ENCODE measurements around the gene RASGRP4.

- TF ChIP-seq CTCF (IDR thresholded peaks at IDR 0.05): no peak
- no peak for TF ChIP-seq POLR2A (IDR thresholded peaks at IDR 0.05)
Measured at GRCh38 chr19:38463365-38463764, 37.3 kb upstream of the RASGRP4 start.
